22Rv1 (cell line): ENCODE data around the gene ATP10A.

ENCODE experiments used
- ZFX ChIP-seq: fragments of 450-650 bp; IDR thresholded peaks from 2 replicates; pipeline ENCODE4 v1.6.1; 2017; ENCODE audit warnings: antibody characterized with exemption, borderline replicate concordance
- TF ChIP-seq, protein P1 (sequence below): fragments of 450-650 bp; IDR thresholded peaks from 2 replicates; pipeline ENCODE4 v1.5.1; 2017; ENCODE audit warnings: mild to moderate bottlenecking

DNA sequence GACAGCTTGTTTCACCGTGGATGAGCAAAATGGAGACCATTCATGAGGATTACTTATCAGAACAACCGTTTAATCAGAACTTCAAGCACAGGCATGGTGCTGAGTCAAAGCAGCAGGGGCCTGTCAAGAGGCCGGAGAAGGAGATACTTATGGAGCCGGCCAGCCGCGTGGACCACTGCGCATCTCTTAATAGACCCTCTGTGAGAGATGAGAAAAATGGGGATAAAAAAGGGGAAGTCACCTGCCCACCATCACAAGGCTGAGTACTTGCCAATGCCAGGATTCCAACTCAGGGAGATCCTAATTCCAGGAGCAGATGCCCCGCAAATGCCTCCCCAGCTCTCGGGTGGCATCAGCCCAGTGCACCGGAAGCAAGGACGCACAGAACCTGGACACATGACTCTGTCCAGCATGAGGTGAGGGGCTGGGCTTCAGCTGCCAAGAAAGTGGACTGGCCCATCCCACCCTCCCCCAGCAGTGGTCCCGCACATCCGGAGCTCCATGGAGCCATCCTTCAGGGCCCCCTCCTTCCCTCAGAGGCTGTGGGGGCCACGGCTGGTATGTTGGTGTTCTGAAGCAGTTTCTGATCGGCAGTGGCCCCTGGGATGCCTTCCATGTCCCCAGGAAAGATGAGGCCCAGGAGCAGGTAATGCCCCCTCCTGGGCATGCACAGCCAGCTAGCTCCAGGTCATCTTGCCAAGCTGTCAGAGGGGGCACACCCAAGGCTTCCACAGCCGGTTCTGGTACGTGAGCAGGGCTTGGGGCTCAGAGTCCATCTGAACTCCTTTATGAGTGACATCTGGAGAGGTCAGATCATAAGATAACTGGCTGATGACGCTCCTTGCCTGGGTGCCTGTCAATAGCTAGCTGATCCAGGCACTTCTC is 143.8 kb downstream of the ATP10A start:
- TF ChIP-seq, protein P1, sequence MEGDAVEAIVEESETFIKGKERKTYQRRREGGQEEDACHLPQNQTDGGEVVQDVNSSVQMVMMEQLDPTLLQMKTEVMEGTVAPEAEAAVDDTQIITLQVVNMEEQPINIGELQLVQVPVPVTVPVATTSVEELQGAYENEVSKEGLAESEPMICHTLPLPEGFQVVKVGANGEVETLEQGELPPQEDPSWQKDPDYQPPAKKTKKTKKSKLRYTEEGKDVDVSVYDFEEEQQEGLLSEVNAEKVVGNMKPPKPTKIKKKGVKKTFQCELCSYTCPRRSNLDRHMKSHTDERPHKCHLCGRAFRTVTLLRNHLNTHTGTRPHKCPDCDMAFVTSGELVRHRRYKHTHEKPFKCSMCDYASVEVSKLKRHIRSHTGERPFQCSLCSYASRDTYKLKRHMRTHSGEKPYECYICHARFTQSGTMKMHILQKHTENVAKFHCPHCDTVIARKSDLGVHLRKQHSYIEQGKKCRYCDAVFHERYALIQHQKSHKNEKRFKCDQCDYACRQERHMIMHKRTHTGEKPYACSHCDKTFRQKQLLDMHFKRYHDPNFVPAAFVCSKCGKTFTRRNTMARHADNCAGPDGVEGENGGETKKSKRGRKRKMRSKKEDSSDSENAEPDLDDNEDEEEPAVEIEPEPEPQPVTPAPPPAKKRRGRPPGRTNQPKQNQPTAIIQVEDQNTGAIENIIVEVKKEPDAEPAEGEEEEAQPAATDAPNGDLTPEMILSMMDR: no peak
- TF ChIP-seq ZFX: no peak
